ENCODE data around the gene POLR3GL.

POLR3GL gene

DNA sequence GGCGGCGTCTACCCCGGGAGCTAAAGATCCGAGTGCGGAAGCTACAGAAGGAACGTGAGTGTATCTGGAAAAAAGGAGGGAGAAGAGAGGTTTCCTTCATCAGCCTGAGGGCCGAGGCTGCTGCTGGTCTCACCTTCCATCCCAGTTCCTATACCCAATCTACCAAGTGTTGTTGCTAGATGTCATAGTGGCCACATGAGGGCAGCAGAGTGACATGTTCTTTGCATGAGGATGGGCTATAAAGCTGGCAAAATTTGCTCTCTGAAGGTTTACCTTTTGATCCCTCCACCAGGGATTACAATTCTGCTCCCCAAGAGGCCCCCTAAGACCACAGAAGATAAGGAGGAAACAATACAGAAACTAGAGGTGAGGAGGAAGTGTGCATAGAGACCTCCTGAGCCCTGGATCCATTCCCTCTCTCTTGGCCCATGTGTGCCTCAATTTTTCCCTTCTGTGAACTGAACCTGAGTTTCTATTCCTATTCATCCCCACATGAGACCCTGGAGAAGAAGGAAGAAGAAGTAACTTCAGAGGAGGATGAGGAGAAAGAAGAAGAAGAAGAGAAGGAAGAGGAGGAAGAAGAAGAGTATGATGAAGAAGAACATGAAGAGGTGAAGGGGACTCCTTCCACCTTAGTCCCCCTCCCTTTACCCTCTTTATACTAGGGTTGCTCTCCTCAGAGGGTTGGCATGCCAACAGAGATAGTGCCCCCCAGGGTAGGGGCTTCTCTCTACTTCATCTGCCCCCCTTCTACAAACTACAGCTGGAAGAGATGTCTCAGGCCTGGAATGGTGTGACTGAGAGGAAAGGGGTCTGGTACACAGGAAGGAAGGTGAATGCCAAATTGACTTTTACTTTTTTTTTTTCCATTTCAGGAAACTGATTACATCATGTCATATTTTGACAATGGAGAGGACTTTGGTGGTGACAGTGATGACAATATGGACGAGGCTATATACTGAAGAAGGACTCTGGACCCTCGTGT is 13.3 kb downstream of the POLR3GL start:
- peak; percentile 61 for DNase-seq

DNA sequence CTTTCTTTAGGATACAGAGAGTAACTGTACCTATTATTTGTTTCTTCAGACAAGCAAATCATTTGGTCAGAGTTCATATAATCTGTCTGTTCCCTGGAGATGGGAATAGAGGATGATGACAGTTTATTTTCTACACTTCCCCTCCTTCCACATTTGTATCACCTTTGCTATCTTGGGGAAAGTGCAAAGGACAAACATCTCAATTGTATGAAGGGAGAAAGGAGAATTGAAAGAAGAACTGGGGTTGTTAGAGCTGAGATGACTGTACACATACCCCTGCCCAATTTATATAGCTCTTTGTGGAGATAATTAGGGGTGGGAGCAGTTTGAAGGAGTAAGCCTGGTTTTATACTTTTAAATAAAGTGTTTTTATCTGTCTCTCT is 14.0 kb downstream of the POLR3GL start:
- DNase-seq: no peak

DNA sequence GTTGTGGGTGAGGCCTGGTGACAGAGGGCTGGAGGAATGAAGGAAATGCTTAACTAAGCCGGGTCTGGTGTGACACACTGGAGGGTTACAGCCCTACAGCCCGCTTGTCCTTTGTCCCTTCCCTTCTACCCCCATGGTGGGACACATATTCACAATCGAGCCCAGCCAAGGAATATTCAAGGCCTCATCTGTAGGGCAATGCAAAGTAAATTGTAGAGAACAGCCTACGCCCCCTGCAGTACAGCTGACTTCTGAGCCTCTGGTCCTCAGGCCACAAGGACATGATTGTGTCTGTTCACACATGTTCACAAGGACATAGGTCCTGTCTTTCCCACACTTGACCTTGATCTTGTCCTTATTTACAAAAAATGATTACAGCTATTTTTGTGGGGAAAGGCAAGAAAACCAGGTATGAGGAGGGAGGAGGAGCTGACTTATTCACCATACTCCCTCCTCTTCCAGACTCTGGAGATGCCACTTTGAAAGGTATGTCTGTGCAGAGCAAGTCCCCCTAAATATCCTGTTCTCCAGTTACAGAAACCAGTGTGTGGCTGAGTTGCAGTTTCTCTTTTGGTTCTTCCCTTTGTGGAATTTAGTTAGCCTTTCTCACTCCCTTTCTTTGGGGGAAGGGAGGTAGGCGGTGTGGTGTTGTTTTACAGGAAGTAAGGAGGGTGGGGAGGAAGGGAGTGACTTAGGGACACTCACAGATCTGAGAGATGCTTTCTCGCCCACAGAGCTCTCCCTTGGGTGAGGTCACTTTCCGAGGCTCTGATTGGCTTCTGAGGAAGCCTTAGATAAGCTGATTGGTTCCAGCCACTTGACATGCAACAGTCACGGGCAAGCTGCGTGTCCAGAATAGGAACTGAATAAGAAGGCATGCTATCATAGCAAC is 14.6 kb downstream of the POLR3GL start:
- DNase-seq: peak; percentile 51

DNA sequence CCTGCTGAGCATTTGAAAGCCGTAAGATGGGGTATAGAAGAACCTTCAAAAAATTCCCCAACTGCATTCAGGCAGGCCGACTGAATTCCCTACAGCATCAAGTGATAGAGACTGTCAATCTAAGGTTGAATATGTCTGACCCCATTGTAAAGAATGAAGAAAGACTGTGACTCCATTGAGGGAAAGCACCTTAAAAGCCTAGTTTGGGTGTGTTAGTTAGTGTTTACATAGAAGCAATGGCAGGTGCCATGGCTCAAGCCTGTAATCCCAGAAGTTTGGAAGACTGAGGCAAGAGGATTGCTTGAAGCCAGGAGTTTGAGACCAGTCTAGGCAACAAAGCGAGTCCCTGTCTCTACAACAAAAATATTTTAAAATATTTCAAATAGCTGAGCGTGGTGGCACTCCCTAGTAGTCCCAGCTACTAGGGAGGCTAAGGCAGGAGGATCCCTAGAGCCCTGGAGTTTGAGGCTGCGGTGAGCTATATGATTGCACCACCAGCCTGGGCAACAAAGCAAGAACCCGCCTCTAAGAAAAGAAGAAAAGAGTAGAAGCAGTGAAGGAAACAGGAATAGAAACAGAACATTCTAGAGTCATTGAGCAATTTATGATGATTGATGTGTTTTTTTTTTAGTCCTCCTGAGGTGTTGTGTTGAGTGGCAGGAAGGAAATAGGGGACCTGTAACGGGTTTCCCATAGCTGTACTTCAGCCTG is 15.4 kb downstream of the POLR3GL start:
- no peak for DNase-seq

DNA sequence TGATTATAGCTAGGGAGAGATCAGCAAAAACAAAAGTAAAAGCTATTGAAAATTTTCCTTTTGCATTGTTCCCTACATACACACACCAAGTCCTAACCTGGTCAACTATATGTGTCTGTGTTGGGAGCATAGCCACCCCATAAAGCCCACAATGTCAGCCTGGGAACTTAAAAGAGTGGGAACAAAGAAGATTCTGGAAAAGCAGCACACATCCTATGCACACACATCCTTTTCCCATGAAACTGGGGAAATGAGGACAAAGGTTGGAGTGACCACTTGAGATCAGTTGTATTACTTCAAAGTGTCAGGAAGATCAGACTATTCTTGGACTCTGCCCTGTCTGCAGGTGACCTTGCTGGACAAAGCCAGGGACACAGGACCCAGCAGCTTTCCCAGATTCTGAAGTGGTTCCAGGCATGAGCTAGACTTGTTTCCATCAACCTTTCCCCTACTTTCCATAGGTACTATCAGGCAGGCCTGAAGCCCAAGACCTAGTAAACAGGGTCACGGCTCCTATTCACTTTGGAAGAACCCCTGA is 16.0 kb downstream of the POLR3GL start:
- DNase-seq: no peak

DNA sequence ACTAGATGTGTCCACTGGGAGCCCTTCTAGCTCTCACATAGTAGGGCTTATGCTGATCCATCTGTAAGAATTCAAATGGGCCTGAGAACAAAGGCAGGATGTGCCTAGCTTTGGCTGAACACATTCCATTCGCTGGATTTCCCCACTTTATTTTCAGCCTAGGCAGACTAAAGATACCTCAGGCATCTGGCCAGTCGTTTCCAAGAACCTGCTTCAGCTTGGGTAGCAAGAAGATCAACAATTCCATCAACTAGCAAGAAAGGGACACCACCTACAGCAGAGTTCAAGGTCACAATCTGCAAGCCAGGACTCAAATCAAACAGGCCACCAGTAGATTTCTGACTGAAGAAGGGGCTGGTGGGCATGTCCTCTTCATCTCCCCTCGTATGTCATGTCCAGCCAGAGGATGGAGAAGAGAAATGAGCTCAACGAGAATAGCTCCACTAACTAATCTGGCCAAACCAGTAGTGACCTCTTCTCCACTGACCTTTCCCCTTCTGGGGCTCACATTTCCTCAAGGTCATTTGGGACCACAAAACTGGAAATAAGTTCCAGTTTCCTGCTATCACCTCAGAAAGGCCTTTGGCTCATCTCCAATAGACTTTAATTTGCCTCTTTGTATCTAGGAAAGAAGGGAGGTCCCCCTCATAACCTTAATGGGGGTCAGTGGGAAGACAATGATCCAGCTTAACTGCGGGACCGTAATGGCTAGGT is 17.7 kb downstream of the POLR3GL start:
- DNase-seq: no peak

DNA sequence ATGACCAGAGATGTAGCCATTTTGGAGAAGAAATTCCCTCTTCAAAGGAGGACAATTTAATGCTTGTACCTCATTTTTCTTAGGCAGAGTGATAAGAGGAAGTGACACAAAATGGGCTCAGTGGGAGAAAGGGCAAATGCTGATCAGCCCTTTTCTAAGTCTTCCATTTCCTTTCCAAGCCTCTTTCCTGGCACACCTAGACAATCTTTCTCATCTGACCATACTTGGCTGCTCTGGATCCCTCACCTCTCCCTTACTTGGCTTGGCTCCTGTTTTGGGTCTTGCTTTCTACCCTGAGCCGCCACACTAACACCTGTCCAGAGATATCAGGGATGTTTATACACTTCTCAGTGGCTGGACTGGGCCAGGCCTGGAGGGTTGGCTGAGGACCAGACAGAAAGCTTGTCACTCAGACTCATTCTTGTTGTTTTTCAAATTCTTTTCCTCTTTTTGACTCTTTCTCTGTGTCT is 18.8 kb downstream of the POLR3GL start:
- DNase-seq: no peak

- DNase-seq: peak; percentile 43
These were observed 19.7 kb downstream of the POLR3GL start for GRCh38 chr1:145983960-145984830.

GRCh38 chr1:145985129-145985501 is 20.6 kb downstream of the POLR3GL start:
- no peak for DNase-seq

DNA sequence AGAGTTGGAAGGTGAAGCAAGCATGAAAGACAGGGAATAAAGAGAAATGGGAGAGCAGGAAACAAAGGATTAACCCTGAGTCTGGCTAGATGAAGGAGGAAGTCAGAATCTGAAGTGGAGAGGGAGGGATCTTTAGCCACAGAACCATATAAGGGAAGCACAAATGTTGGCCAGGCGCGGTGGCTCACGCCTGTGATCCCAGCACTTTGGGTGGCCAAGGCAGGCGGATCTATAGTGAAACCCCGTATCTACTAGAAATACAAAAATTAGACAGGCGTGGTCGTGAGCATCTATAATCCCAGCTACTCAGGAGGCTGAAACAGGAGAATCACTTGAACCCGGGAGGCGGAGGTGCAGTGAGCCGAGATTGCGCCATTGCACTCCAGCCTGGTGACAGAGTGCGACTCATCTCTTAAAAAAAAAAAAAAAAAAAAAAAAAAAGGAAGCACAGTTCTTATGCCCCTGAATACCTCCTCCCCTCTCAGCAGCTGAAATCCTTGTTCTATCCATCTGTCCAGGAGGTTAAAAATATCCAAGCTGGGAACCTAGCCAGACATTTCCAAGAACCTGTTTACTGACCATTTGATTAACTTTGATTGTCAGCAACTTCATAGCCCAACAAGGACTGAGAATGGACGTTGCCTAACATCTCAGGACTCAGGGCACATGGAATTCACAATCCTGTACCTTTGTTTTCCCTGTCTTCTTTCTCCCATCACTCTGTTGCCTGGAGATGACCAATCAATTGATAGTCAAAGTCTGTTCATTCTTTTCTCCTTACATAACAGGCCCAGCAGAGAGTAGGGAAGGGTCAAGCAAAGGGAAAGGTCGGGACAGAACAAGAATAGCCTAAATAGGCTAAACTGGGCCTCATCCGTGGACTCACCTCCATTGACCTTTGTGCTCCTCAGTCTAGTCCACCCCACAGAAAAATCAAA is 21.3 kb downstream of the POLR3GL start:
- no peak for DNase-seq

- no peak for DNase-seq
These were observed 22.1 kb downstream of the POLR3GL start for GRCh38 chr1:145986551-145986950.

- no peak for DNase-seq
These were observed 23.4 kb downstream of the POLR3GL start for GRCh38 chr1:145987926-145988325.

DNA sequence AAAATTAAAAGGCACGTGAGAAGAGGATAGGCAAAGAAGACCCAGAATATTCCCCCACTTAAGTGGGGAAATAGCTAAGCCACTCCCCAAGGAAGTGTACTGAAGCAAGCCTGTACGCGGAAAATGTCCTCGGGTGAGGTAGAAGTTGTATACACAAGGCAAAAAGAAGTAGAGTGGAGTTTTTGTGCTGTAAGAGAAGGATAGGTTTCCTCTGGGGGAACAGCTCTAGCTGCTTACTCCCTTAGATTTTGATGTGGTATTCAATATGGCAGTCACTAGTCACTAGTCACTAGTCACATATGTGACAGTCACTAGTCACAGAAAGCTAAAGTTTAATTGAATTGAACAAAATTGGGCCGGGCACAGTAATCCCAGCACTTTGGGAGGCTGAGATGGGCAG is 24.3 kb downstream of the POLR3GL start:
- DNase-seq: no peak

- no peak for DNase-seq
These were observed 25.9 kb downstream of the POLR3GL start for GRCh38 chr1:145990249-145990855.

DNA sequence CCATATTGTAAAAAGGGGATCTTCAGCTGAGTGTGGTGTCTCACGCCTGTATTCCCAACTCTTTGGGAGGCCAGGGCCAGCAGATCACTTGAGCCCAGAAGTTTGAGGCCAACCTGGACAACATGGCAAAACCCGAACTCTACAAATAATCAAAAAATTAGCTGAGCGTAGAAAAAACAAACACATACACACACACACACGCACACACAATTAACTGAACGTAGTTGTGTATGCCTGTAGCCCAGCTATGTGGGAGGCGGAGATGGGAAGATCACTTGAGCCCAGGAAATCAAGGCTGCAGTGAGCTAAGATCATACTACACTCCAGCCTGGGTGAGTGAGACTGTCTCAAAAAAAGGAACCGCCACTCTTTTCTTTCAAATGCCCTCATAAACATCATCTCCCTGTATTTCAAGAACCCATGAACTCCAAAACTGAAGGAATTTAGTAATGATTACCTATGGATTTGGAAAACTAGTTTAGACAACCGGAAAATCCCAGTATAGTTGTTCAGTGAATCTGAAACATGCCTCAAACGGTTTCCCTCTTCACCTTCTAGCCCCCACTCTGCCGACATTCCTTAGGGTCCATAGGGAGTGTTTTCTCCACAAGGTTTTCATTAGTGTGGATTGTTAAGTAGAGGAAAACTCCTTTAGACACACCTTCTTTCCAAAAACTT is 27.4 kb downstream of the POLR3GL start:
- no peak for DNase-seq

- DNase-seq: no peak
These were observed 28.0 kb downstream of the POLR3GL start for GRCh38 chr1:145992502-145992936.

GRCh38 chr1:145992958-145993617 is 28.6 kb downstream of the POLR3GL start:
- DNase-seq: no peak

Measured in T-helper 9 cell (primary cell).